AG04450 (cell line): ENCODE measurements around the gene FAM50B. TPM values are rescaled to one million over a fixed set of nuclear protein-coding genes. Genes with fewer than 3 reads are reported as not detected.

ENCODE experiments used
- CTCF ChIA-PET: fragments of 300-600, 350-600 bp; formaldehyde crosslinking; extraction: SDS; loops from one replicate; lab custom pipeline; 2022; ENCODE audit warnings: antibody characterized with exemption, inconsistent platforms; lab: Charles Lee
- POLR2A ChIA-PET: fragments of 350-600 bp; formaldehyde crosslinking; extraction: SDS; loops from one replicate; lab custom pipeline; 2021; ENCODE audit warnings: antibody characterized with exemption, inconsistent platforms; lab: Yijun Ruan, JAX
- DNase-seq: peaks from one replicate; pipeline ENCODE4 v3.0.0-alpha.2; 2011; ENCODE audit warnings: low read depth, low spot score
- H3K27ac ChIP-seq: one replicate; pipeline ENCODE4 v1.5.1; 2012; ENCODE audit warnings: low read depth, low read length, control low read depth
- H3K27me3 ChIP-seq: one replicate; pipeline ENCODE4 v1.6.0; 2012; ENCODE audit warnings: low read length; ENCODE audit not compliant: control insufficient read depth, insufficient read depth
- H3K4me3 ChIP-seq: 2 replicates; pipeline ENCODE4 v1.5.1; 2011; ENCODE audit warnings: mild to moderate bottlenecking, low read depth, low read length, control low read depth
- H3K9me3 ChIP-seq: 2 replicates; pipeline ENCODE4 v1.5.1; 2012; ENCODE audit warnings: low read length; ENCODE audit not compliant: control insufficient read depth, insufficient read depth
- CTCF ChIP-seq: IDR thresholded peaks from 2 replicates; pipeline ENCODE4 v1.5.1; 2011; ENCODE audit warnings: low read depth, low read length, control low read depth, inconsistent platforms
- polyA plus RNA-seq: library from polyadenylated mRNA; depleted of rRNA; stranded (reverse); fragments of >200 nt; gene quantifications from 2 replicates; pipeline ENCODE4 v1.2.3, GENCODE V29; 2011

FAM50B gene
- polyA plus RNA-seq, 1 experiment: 4.5 TPM

- no peak overlapping the region for H3K27ac ChIP-seq
- no peaks in the 10 kb centered on the region for H3K27me3 ChIP-seq
- H3K9me3 ChIP-seq: no peaks in the 10 kb centered on the region
- no peak for TF ChIP-seq CTCF
- DNase-seq: no peak
- no peak overlapping the region for H3K4me3 ChIP-seq
- POLR2A ChIA-PET: no interaction called here
- CTCF ChIA-PET: interaction anchor here (0.6 to 0.8 kb wide), 2 partner anchors 25 to 155 kb away, joined by 3 to 4 read pairs; partner anchors contain the start of gene FAM50B
These were observed 25.5 kb upstream of the FAM50B start for GRCh38 chr6:3823671-3824070.

- POLR2A ChIA-PET: interaction anchor here (0.9 to 1.7 kb wide), 10 partner anchors 13 to 153 kb away, joined by 3 to 7 read pairs (median 5); no protein-coding TSS in a partner anchor
- peak overlapping the region; percentile 26 for H3K4me3 ChIP-seq
- DNase-seq: no peak
- TF ChIP-seq CTCF: peak; percentile 33
- H3K27me3 ChIP-seq: no peaks in the 10 kb centered on the region
- no peaks in the 10 kb centered on the region for H3K9me3 ChIP-seq
- H3K27ac ChIP-seq: peak overlapping the region; percentile 96
- CTCF ChIA-PET: interaction anchor here (0.9 to 3.1 kb wide), 5 partner anchors 18 to 153 kb away, joined by 3 to 13 read pairs (median 7); partner anchors contain the start of gene FAM50B
These were observed 23.8 kb upstream of the FAM50B start for GRCh38 chr6:3825331-3825831.

GRCh38 chr6:3825851-3826581 lies 23.2 kb upstream of the FAM50B start:
- Histone ChIP-seq H3K4me3 (no peak overlapping the region), H3K9me3 (no peaks in the 10 kb centered on the region), H3K27ac (peak overlapping the region; percentile 96), H3K27me3 (no peaks in the 10 kb centered on the region)
- POLR2A ChIA-PET: interaction anchor here (0.9 to 1.7 kb wide), 10 partner anchors 13 to 152 kb away, joined by 3 to 7 read pairs (median 5); no protein-coding TSS in a partner anchor
- CTCF ChIA-PET: interaction anchor here (1.3 to 3.1 kb wide), 4 partner anchors 17 to 152 kb away, joined by 3 to 13 read pairs (median 9); partner anchors contain the start of gene FAM50B
- DNase-seq: peak; percentile 90
- no peak for TF ChIP-seq CTCF

- DNase-seq: no peak
- ChIA-PET CTCF (interaction anchor here (0.7 to 1.5 kb wide), 2 partner anchors 20 to 37 kb away, joined by 4 read pairs; partner anchors contain the start of gene FAM50B), POLR2A (interaction anchor here (0.7 kb wide), 1 partner anchor 695 kb away, joined by 5 read pairs; no protein-coding TSS in a partner anchor)
- no peaks in the 10 kb centered on the region for H3K9me3 ChIP-seq
- H3K27ac ChIP-seq: no peak overlapping the region
- no peak for TF ChIP-seq CTCF
- no peak overlapping the region for H3K4me3 ChIP-seq
- no peaks in the 10 kb centered on the region for H3K27me3 ChIP-seq
These were observed 19.9 kb upstream of the FAM50B start for GRCh38 chr6:3829285-3829684.

- H3K27me3 ChIP-seq: no peaks in the 10 kb centered on the region
- no peak for DNase-seq
- no peak for TF ChIP-seq CTCF
- no peak overlapping the region for H3K27ac ChIP-seq
- no peaks in the 10 kb centered on the region for H3K9me3 ChIP-seq
- ChIA-PET CTCF (no interaction called here), POLR2A (no interaction called here)
- H3K4me3 ChIP-seq: no peak overlapping the region
These were observed 18.4 kb upstream of the FAM50B start for GRCh38 chr6:3830806-3831205.
